HG03432 (cell line): ENCODE data around the gene PRDM8.
"Not testable (repeated sequence)": the region's sequence is repeated elsewhere in the genome, so short reads cannot be mapped to it uniquely, and the experiment has no call there.

Experiments used
- ATAC-seq: cut with Tn5 transposase; IDR thresholded peaks from one replicate; pipeline ENCODE4 v1.9.1; 2021; ENCODE audit warnings: mild to moderate bottlenecking, moderate library complexity; ENCODE audit not compliant: unreplicated experiment

Gene PRDM8

GRCh38 chr4:80225595-80225994 lies 28.3 kb downstream of the PRDM8 start:
- no peak for ATAC-seq

GRCh38 chr4:80226094-80226493 lies 28.8 kb downstream of the PRDM8 start:
- no peak for ATAC-seq

- no peak for ATAC-seq
Measured at GRCh38 chr4:80228460-80228859, 31.2 kb downstream of the PRDM8 start.

DNA sequence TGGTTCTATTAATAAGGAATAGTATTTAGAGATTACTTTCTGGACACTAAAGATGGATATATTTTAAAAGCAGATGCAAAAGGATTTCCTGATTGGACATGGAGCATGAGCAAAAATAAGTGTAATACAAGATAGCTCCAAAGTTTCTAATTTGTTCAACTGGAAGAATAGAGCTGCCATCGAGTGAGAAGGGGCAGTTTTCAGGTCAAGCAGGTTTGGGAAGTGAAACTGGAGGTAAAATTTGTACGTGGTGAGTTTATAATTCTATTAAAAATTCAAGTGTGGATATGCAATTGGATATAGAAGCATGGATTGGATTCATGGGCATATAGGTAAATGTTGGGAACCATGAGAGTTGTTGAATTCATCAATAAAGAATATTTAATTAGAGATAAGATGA lies 31.8 kb downstream of the PRDM8 start:
- peak; percentile 37 for ATAC-seq

- peak; percentile 98 for ATAC-seq
Measured at GRCh38 chr4:80229590-80229989, 32.3 kb downstream of the PRDM8 start.

- no peak for ATAC-seq
Measured at GRCh38 chr4:80231180-80231579, 33.9 kb downstream of the PRDM8 start.

GRCh38 chr4:80232707-80233370 lies 35.5 kb downstream of the PRDM8 start:
- ATAC-seq: no peak

- ATAC-seq: no peak
Measured at GRCh38 chr4:80233390-80233789, 36.1 kb downstream of the PRDM8 start.

DNA sequence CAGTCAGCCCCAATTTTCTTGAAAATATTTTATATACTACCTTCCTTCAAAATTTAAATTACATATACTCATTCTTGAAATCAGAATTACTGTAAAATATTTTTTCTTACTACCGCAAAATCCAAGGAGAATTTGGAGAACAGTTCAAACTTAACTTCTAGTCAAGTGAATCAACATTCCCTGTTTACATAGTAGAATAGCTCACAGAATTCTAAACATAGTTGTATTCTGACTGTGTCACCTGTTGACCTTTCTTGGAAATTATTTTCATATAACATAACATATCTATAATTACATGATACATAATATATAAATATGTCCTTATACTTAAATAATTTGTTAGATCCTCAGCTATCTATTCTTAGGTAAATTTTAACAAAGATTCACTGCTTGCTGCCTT lies 38.1 kb downstream of the PRDM8 start:
- ATAC-seq: no peak

DNA sequence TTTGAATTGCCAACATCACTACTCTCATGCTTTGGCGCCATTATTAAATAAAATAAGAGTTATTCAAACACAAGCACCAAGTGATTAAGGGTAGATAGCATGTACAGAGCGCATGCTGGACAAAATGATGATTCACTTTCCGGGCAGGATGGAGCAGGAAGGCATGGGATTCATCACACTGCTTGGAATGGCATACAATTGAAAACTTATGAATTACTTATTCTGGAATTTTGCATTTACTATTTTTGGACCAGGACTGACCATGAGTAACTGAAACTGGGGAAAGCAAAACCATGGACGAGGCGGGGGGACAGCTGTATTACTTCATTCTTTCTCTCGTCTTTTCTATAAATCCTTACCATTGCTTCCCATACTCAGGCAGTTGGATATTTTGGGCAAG lies 40.7 kb downstream of the PRDM8 start:
- ATAC-seq: no peak

DNA sequence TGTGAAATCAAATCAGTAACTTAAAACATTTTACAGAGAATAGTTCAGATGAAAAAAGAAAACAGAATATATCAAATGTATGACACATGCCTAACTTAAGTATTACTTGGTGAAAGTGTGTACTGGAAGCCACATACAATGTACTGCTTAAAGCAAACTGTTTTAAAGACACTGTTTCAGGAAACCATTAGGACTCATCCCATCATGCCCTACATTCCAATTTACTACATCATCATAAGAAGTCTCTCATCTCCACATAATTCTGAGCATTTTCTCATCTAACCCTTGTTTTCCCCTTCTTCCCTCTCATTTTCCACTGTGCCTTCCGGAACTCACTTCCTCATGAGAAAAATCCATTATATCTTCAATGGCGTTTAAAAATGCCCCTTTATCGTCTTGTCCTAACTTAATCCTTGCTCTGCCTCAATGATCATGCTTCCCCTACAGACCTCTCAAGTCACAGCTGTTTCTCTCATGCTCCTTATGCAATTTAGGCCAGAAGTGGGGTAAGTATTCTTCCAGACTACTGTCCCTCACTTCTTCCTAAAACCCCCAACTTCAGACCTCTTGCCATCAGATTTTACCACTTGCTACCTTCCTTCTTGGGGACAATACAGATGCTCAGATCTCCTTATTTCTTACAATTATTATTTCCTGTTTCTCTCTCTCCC lies 42.3 kb downstream of the PRDM8 start:
- no peak for ATAC-seq

- peak; percentile 76 for ATAC-seq
Measured at GRCh38 chr4:80240976-80241375, 43.7 kb downstream of the PRDM8 start.

- no peak for ATAC-seq
Measured at GRCh38 chr4:80243274-80244018, 46.1 kb downstream of the PRDM8 start.

DNA sequence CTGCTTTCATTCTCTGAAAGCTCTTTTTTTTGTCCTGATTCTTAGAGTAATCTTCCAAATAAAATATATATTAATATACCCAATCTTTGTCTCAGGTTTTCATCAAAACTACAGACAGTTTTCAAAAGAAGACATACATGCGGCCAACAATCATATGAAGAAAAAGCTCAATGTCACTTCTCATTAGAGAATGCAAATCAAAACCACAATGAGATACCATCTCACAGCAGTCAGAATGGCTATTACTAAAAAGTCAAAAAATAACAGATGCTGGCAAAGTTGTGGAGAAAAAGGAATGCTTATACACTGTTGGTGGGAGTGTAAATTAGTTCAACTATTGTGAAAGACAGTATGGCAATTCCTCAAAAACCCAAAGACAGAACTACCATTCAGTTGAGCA lies 50.2 kb downstream of the PRDM8 start:
- not testable (repeated sequence) for ATAC-seq

GRCh38 chr4:80249144-80249543 lies 51.8 kb downstream of the PRDM8 start:
- ATAC-seq: no peak

DNA sequence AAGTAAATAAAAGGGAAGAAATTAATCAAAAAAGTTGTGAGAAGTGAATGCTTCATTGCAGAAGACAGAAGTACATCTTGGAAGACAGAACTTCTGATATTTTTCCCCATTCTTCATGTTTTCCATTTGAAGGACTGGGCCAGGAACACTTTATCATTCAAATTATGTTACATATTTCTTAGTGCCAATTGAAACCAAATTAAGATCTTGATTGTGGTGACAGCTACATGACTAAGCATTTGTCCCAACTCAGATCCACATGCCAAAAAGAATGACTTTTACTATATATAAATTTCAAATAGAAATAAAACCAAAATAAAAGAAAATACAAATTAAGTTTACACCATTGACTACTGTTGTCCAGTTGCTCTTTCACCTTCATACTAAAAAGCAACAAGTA lies 55.1 kb downstream of the PRDM8 start:
- ATAC-seq: no peak

- ATAC-seq: no peak
Measured at GRCh38 chr4:80252953-80253352, 55.6 kb downstream of the PRDM8 start.

DNA sequence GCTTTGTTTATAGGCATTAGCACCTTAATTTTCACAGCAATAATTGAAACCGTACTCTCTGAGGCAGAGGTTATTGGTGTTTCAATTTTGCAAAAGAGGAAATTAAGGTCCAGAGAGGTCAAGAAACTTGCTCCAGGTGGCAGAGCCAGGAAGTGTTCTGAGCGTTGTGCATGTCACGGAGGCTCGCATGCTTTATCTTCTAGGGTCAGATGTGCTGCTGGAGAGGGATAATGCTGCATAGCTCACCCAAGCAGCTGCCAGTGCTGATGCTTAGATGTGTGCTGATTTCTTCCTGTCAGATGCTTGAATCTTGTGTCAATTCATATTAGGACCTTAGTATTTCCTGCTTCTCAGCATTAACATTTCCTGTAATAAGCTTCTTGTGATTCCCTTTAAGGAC lies 56.2 kb downstream of the PRDM8 start:
- peak; percentile 54 for ATAC-seq
